B cell (primary cell): ENCODE measurements around the gene CNBP. TPM values are rescaled to one million over a fixed set of nuclear protein-coding genes. Genes with fewer than 3 reads are reported as not detected.

Source experiments
- ATAC-seq: fragments of 200-7000 bp; cut with Tn5 transposase; one replicate; pipeline ENCODE4 v1.10.0; 2021; ENCODE audit warnings: low read depth, mild to moderate bottlenecking, moderate number of reproducible peaks, moderate library complexity
- CTCF ChIA-PET: fragments of 350-600 bp; sonication (Branson Sonifier 250); formaldehyde crosslinking; loops from one replicate; lab custom pipeline; 2021; ENCODE audit warnings: antibody characterized with exemption, inconsistent platforms; lab: Charles Lee
- POLR2A ChIA-PET: fragments of 350-600 bp; sonication (Branson Sonifier 250); formaldehyde crosslinking; loops from one replicate; lab custom pipeline; 2021; ENCODE audit warnings: antibody characterized with exemption; lab: Charles Lee
- DNase-seq: peaks from one replicate; pipeline ENCODE4 v3.0.0; 2013
- H2AFZ ChIP-seq: 2 replicates; pipeline ENCODE4 v1.6.1; 2012; ENCODE audit warnings: mild to moderate bottlenecking, low read depth, low read length; ENCODE audit not compliant: insufficient read depth, poor library complexity, severe bottlenecking
- H3K27ac ChIP-seq, 2 donors: 1 replicate in 1 of 2; 2 replicates in 1 of 2; pipeline ENCODE4 v1.5.1; 2012 to 2013; ENCODE audit warnings: low read length in 2 of 2, mild to moderate bottlenecking in 2 of 2, moderate library complexity in 1 of 2
- H3K27me3 ChIP-seq, 4 experiments: fragments of 200-600 bp in 1 of 4; sonication (generic) in 1 of 4; replicated peaks in 1 of 4; 1 replicate in 2 of 4; 2 replicates in 2 of 4; pipeline versions ENCODE4 v1.6.1 to v1.7.0; 2013 to 2016; ENCODE audit warnings: low read length in 3 of 4, mild to moderate bottlenecking in 2 of 4, mixed read lengths in 1 of 4, moderate library complexity in 1 of 4; ENCODE audit not compliant: insufficient read depth in 4 of 4, control insufficient read depth in 3 of 4; ENCODE audit errors: control extremely low read depth in 1 of 4
- H3K36me3 ChIP-seq, 2 experiments: replicated peaks in 1 of 2; 1 replicate in 1 of 2; 2 replicates in 1 of 2; pipeline versions ENCODE4 v1.6.1 to v1.7.1; 2013; ENCODE audit warnings: low read length in 1 of 2; ENCODE audit not compliant: insufficient read depth in 2 of 2, control insufficient read depth in 1 of 2; ENCODE audit errors: control extremely low read depth in 1 of 2, extremely low read depth in 1 of 2
- H3K4me1 ChIP-seq, 2 donors: fragments of 200-600 bp in 1 of 2; sonication (generic) in 1 of 2; 1 replicate in 1 of 2; 2 replicates in 1 of 2; pipeline versions ENCODE4 v1.5.1 to v1.6.1; 2013 to 2017; ENCODE audit warnings: low read length in 2 of 2; ENCODE audit not compliant: control insufficient read depth in 2 of 2, insufficient read depth in 2 of 2
- H3K4me2 ChIP-seq: replicated peaks from 2 replicates; pipeline ENCODE3; 2012; ENCODE audit warnings: mild to moderate bottlenecking, low read depth, low read length; ENCODE audit not compliant: poor library complexity, severe bottlenecking
- H3K4me3 ChIP-seq, 5 experiments: fragments of 200-600 bp in 1 of 5; sonication (generic) in 1 of 5; 1 replicate in 3 of 5; 2 replicates in 2 of 5; pipeline versions ENCODE4 v1.5.1 to v1.7.0; 2011 to 2016; ENCODE audit warnings: low read length in 4 of 5, mild to moderate bottlenecking in 4 of 5, low read depth in 2 of 5, control low read depth in 1 of 5, moderate library complexity in 1 of 5; ENCODE audit not compliant: insufficient read depth in 1 of 5; ENCODE audit errors: control extremely low read depth in 1 of 5, extremely low read depth in 1 of 5
- H3K79me2 ChIP-seq: fragments of 200-600 bp; sonication (generic); one replicate; pipeline ENCODE4 v1.6.0; 2016; ENCODE audit warnings: low read length; ENCODE audit not compliant: control insufficient read depth, insufficient read depth
- H3K9ac ChIP-seq: fragments of 200-600 bp; sonication (generic); 2 replicates; pipeline ENCODE4 v1.6.1; 2017; ENCODE audit warnings: mild to moderate bottlenecking, low read length, moderate library complexity
- H3K9me3 ChIP-seq, 3 donors: one replicate each; pipeline versions ENCODE4 v1.6.1 to v1.7.1; 2013; ENCODE audit warnings: low read length in 2 of 3; ENCODE audit not compliant: control insufficient read depth in 2 of 3, insufficient read depth in 1 of 3; ENCODE audit errors: control extremely low read depth in 1 of 3
- H4K20me1 ChIP-seq: 2 replicates; pipeline ENCODE4 v1.6.0; 2012; ENCODE audit warnings: mild to moderate bottlenecking, low read length; ENCODE audit not compliant: insufficient read depth, control insufficient read depth, poor library complexity, severe bottlenecking
- H3K27ac Mint-ChIP-seq: one replicate; pipeline ENCODE4 v1.8.0; 2021; ENCODE audit warnings: mixed read lengths
- H3K27me3 Mint-ChIP-seq: one replicate; pipeline ENCODE4 v1.8.0; 2021; ENCODE audit warnings: mixed read lengths
- H3K4me1 Mint-ChIP-seq: one replicate; pipeline ENCODE4 v1.8.0; 2021; ENCODE audit warnings: mixed read lengths
- H3K4me3 Mint-ChIP-seq: one replicate; pipeline ENCODE4 v1.8.0; 2021; ENCODE audit warnings: mixed read lengths
- H3K9me3 Mint-ChIP-seq: one replicate; pipeline ENCODE4 v1.8.0; 2022; ENCODE audit warnings: mixed read lengths; ENCODE audit not compliant: insufficient read depth
- CTCF ChIP-seq: fragments of 200-600 bp; IDR thresholded peaks from one replicate; pipeline ENCODE4 v1.8.0; 2022; ENCODE audit warnings: antibody characterized with exemption, mild to moderate bottlenecking
- EZH2 ChIP-seq: IDR thresholded peaks from 2 replicates; pipeline ENCODE4 v1.6.1; 2012; ENCODE audit warnings: borderline replicate concordance, low read depth, mild to moderate bottlenecking, moderate library complexity, low read length; ENCODE audit not compliant: insufficient read depth, poor library complexity, severe bottlenecking
- WGBS: methylation state at CpG from one replicate; pipeline ENCODE4 v1.1.5; 2013; ENCODE audit warnings: missing lambda C conversion rate; ENCODE audit not compliant: insufficient coverage; 5-methylcytosine and 5-hydroxymethylcytosine counted together
- intact Hi-C: fragments of 100-400 bp; cut with micrococcal nuclease; formaldehyde crosslinking; loops from one replicate; pipeline ENCODE4 v1.10.0; 2022
- polyA plus RNA-seq: library from polyadenylated mRNA; depleted of rRNA; stranded (reverse); fragments of >200 nt; gene quantifications from 2 replicates; pipeline ENCODE4 v1.2.3, GENCODE V29; 2012
- total RNA-seq, 2 donors: library from RNA; stranded (reverse); fragments of 120-200 nt in 1 of 2; gene quantifications; 1 replicate in 1 of 2; 2 replicates in 1 of 2; pipeline versions ENCODE4 v1.2.3 to v1.2.4, GENCODE V29; 2013 to 2022

CNBP gene
- total and polyA plus RNA-seq, 2 donors (not counting 1 experiment from before 2014, with no cell fraction given) = 167 to 304 TPM

GRCh38 chr3:129176051-129176450 is 7.6 kb downstream of the CNBP start:
- DNase-seq (no peak), ATAC-seq (no peak)
- H3K27me3 Mint-ChIP-seq = no peaks in the 10 kb centered on the region
- H3K9me3 ChIP-seq = no peaks in the 10 kb centered on the region
- TF ChIP-seq EZH2 = no peak
- TF ChIP-seq CTCF = no peak
- H3K4me3 ChIP-seq = no peak overlapping the region
- H3K4me3 Mint-ChIP-seq = peak overlapping the region; percentile 5
- peaks cover 70% of the 10 kb centered on the region for H3K4me1 Mint-ChIP-seq
- H3K27me3 ChIP-seq = no peaks in the 10 kb centered on the region
- intact Hi-C loops = no loop called here
- peak overlapping the region in 1 of 2 donors; percentile 56 for H3K27ac ChIP-seq
- CTCF ChIA-PET = interaction anchor here (1.0 to 1.4 kb wide), 2 partner anchors 66 to 69 kb away, joined by 4 to 5 read pairs; no protein-coding TSS in a partner anchor
- POLR2A ChIA-PET = no interaction called here
- H3K4me1 ChIP-seq = peaks cover 47 to 58% of the 10 kb centered on the region in 2 donors
- H4K20me1 ChIP-seq = peaks cover 99% of the 10 kb centered on the region
- peaks cover 99% of the 10 kb centered on the region for H3K79me2 ChIP-seq
- WGBS = no CpG with 5 or more reads among the region's 1 CpG
- no peak overlapping the region for H3K9ac ChIP-seq
- no peaks in the 10 kb centered on the region for H3K9me3 Mint-ChIP-seq
- H2AFZ ChIP-seq = no peak overlapping the region
- H3K4me2 ChIP-seq = peak overlapping the region; percentile 27
- H3K27ac Mint-ChIP-seq = peak overlapping the region; percentile 1
- peaks cover 3 to 56% of the 10 kb centered on the region in 2 experiments for H3K36me3 ChIP-seq

DNA sequence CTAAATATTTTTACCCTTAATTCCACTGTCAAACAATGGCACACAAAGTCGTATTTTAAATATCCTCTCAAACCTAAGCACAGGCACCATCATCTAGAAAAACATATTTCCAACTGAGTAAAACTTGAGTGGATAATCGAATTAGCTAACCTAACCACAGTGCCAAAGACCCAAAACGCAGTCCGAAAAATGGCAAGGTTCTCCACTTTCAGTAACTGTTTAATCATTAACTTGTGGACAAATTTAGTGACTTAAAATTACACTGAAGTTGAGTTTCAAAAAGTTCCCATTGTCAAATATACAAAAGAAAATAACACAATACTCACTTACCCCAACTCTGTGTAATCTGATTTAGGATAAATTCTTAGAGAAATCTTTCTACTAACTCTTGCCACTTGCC is 10.0 kb downstream of the CNBP start:
- Histone ChIP-seq H3K9me3 (no peaks in the 10 kb centered on the region), H4K20me1 (peaks cover 97% of the 10 kb centered on the region), H3K9ac (no peak overlapping the region), H3K27me3 (no peaks in the 10 kb centered on the region), H3K36me3 (peaks cover 6 to 69% of the 10 kb centered on the region in 2 experiments), H3K4me2 (peak overlapping the region; percentile 4), H3K79me2 (peaks cover 85% of the 10 kb centered on the region), H3K4me3 (no peak overlapping the region), H3K27ac (peak overlapping the region in 1 of 2 donors; percentile 33), H2AFZ (no peak overlapping the region), H3K4me1 (peaks cover 26 to 48% of the 10 kb centered on the region in 2 donors)
- TF ChIP-seq CTCF = no peak
- TF ChIP-seq EZH2 = no peak
- Mint-ChIP-seq H3K27me3 (no peaks in the 10 kb centered on the region), H3K4me3 (no peak overlapping the region), H3K4me1 (peaks cover 53% of the 10 kb centered on the region), H3K27ac (peak overlapping the region; percentile 7), H3K9me3 (no peaks in the 10 kb centered on the region)
- intact Hi-C loops = no loop called here
- POLR2A ChIA-PET = no interaction called here
- WGBS = 100% methylated on average over 1 of the region's 4 CpGs
- DNase-seq = no peak
- no peak for ATAC-seq
- CTCF ChIA-PET = no interaction called here
